Transverse colon (tissue), 4 donors: ENCODE measurements around the gene ANKUB1.

ENCODE experiments used
- EP300 ChIP-seq: sonication (generic); formaldehyde crosslinking; IDR thresholded peaks from one replicate; pipeline ENCODE4 v1.6.1; 2017; ENCODE audit warnings: antibody characterized with exemption, low read depth
- POLR2A ChIP-seq: fragments of 450-650 bp; IDR thresholded peaks from one replicate; pipeline ENCODE4 v1.6.1; 2016; ENCODE audit warnings: antibody characterized with exemption, mild to moderate bottlenecking, moderate library complexity
- POLR2AphosphoS5 ChIP-seq, 3 donors: sonication (generic); formaldehyde crosslinking; IDR thresholded peaks; one replicate each; pipeline ENCODE4 v1.6.1; 2016; ENCODE audit warnings: antibody characterized with exemption in 3 of 3
- TF ChIP-seq, protein P1 (sequence below), 5 experiments: fragments of 200-600 bp in 3 of 5; fragments of 450-650 bp in 2 of 5; sonication (generic) in 3 of 5; IDR thresholded peaks; 1 replicate in 2 of 5; 2 replicates in 3 of 5; pipeline ENCODE4 v1.5.1; 2016 to 2017; ENCODE audit warnings: antibody characterized with exemption in 5 of 5, inconsistent platforms in 3 of 5, mild to moderate bottlenecking in 2 of 5, moderate library complexity in 1 of 5

DNA sequence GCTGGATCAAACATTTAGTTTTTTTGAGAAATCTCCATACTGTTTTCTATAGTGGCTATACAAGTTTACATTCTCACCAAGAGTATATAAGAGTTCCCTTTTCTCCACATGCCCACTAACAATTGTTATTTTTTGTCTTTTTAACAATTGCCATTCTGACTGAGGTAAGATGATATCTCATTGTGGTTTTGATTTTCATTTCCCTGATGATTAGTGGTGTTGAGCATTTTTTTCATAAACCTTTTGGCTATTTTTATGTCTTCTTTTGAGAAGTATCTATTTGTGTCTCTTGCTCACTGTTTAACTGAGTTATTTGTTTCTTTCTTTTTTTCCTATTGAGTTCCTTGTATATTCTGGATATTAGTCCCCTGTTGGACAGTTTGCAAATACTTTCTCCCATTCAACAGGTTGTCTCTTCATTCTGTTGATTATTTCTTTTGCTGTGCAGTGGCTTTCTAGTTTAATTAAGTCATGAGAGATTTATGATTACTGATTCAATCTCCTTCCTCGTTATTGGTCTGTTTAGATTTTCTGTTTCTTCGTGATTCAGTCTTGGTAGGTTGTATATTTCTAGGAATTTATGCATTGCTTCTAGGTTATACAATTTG, 13.9 kb upstream of the ANKUB1 start:
- TF ChIP-seq, protein P1, sequence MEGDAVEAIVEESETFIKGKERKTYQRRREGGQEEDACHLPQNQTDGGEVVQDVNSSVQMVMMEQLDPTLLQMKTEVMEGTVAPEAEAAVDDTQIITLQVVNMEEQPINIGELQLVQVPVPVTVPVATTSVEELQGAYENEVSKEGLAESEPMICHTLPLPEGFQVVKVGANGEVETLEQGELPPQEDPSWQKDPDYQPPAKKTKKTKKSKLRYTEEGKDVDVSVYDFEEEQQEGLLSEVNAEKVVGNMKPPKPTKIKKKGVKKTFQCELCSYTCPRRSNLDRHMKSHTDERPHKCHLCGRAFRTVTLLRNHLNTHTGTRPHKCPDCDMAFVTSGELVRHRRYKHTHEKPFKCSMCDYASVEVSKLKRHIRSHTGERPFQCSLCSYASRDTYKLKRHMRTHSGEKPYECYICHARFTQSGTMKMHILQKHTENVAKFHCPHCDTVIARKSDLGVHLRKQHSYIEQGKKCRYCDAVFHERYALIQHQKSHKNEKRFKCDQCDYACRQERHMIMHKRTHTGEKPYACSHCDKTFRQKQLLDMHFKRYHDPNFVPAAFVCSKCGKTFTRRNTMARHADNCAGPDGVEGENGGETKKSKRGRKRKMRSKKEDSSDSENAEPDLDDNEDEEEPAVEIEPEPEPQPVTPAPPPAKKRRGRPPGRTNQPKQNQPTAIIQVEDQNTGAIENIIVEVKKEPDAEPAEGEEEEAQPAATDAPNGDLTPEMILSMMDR (IDR thresholded peaks at IDR 0.05), result no peak
- TF ChIP-seq POLR2A, result no peak
- no peak for TF ChIP-seq EP300
- no peak for TF ChIP-seq POLR2AphosphoS5 (IDR thresholded peaks at IDR 0.05)
